HG03521 (cell line): ENCODE data around the gene PLA2G4F.

Source experiments
- ATAC-seq: cut with Tn5 transposase; IDR thresholded peaks from one replicate; pipeline ENCODE4 v1.9.1; 2021; ENCODE audit warnings: mild to moderate bottlenecking, moderate library complexity; ENCODE audit not compliant: unreplicated experiment

Gene PLA2G4F

GRCh38 chr15:42165106-42165505 lies 8.7 kb upstream of the PLA2G4F start:
- ATAC-seq = no peak

GRCh38 chr15:42163947-42164550 lies 7.6 kb upstream of the PLA2G4F start:
- ATAC-seq = no peak

- ATAC-seq = no peak
Observed at GRCh38 chr15:42163291-42163690, 6.9 kb upstream of the PLA2G4F start.

GRCh38 chr15:42160136-42160535 lies 3.7 kb upstream of the PLA2G4F start:
- no peak for ATAC-seq

GRCh38 chr15:42159381-42160015 lies 3.1 kb upstream of the PLA2G4F start:
- ATAC-seq = no peak

GRCh38 chr15:42158941-42159340 lies 2.5 kb upstream of the PLA2G4F start:
- no peak for ATAC-seq

GRCh38 chr15:42157981-42158765 lies 1.7 kb upstream of the PLA2G4F start:
- no peak for ATAC-seq

- no peak for ATAC-seq
Observed at GRCh38 chr15:42157381-42157780, 945 bp upstream of the PLA2G4F start.

GRCh38 chr15:42155546-42156242 lies 742 bp downstream of the PLA2G4F start:
- no peak for ATAC-seq

GRCh38 chr15:42154956-42155355 lies 1.5 kb downstream of the PLA2G4F start:
- ATAC-seq = no peak

GRCh38 chr15:42154212-42154941 lies 2.1 kb downstream of the PLA2G4F start:
- no peak for ATAC-seq

GRCh38 chr15:42153874-42154211 lies 2.6 kb downstream of the PLA2G4F start:
- no peak for ATAC-seq

- no peak for ATAC-seq
Observed at GRCh38 chr15:42152921-42153698, 3.3 kb downstream of the PLA2G4F start.

- no peak for ATAC-seq
Observed at GRCh38 chr15:42152196-42152920, 4.1 kb downstream of the PLA2G4F start.

GRCh38 chr15:42151736-42152135 lies 4.7 kb downstream of the PLA2G4F start:
- ATAC-seq = no peak

GRCh38 chr15:42151141-42151561 lies 5.3 kb downstream of the PLA2G4F start:
- no peak for ATAC-seq

GRCh38 chr15:42150219-42150970 lies 6.0 kb downstream of the PLA2G4F start:
- ATAC-seq = no peak

GRCh38 chr15:42149493-42150218 lies 6.8 kb downstream of the PLA2G4F start:
- ATAC-seq = no peak
